MG63 (cell line): ENCODE results near the gene RAB6B. TPM values are rescaled to one million over a fixed set of nuclear protein-coding genes. Genes with fewer than 3 reads are reported as not detected.
"Not testable (repeated sequence)": the region's sequence is repeated elsewhere in the genome, so short reads cannot be mapped to it uniquely, and the experiment has no call there.

Experiments
- DNase-seq: peaks from one replicate; pipeline ENCODE4 v3.0.0-alpha.2; 2020
- H3K27me3 ChIP-seq: fragments of 250-450 bp; sonication (Bioruptor Pico); 2 replicates; pipeline ENCODE4 v1.5.1; 2020; ENCODE audit warnings: mild to moderate bottlenecking, moderate library complexity
- H3K36me3 ChIP-seq: fragments of 250-450 bp; sonication (Bioruptor Pico); 2 replicates; pipeline ENCODE4 v1.5.1; 2020; ENCODE audit warnings: mild to moderate bottlenecking, moderate library complexity
- H3K4me3 ChIP-seq: fragments of 250-450 bp; sonication (Bioruptor Pico); 2 replicates; pipeline ENCODE4 v1.5.1; 2020; ENCODE audit warnings: mild to moderate bottlenecking, moderate library complexity
- H3K9me3 ChIP-seq: fragments of 250-450 bp; sonication (Bioruptor Pico); 2 replicates; pipeline ENCODE4 v1.5.1; 2020; ENCODE audit warnings: mild to moderate bottlenecking, moderate library complexity
- total RNA-seq: library from RNA; depleted of rRNA; stranded (reverse); fragments of >200 nt; shearing (Covaris generic); gene quantifications from 2 replicates; pipeline ENCODE4 v1.2.3, GENCODE V29; 2014; ENCODE audit warnings: low replicate concordance

The RAB6B gene
- total RNA-seq, 1 experiment from 2014 or later = 4.0 TPM

DNA sequence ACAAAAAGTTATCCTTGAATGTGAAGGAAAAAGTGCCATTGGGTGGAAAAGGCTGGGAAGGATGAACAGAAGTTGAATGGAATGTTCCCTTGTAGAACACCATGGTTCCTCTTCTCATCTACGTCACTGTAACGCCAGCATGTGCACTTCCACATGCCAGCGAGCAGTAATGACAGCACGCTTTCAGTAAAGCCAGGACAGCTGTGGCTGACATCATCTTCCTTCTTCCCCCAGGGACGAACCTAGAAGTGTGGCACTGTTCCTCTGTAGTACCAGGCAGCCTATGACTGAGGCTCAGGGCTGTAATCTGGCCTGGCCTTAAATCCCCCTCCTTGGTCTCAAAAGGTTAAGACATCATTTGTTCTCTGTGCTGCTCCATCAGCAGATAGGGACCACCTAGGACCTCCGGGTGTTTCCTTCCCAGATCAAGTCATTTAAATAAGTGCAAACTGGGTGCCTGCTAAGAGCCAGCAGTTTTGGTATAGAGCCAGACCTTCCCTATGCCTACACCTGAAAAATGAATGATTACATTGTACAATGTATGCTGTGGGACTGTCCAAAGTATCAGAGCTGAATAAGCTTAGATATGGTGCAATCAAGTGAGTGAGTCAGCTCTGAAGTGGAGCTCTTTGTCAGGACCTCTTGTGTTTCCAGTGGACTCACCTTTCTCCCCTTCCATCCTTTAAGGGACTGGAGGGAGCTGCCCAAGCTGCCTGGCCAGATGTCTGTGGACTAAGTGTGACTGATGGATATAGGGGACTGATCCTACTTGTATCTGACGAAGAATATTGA, 95.7 kb downstream of the RAB6B start:
- Histone ChIP-seq H3K4me3 (no peak overlapping the region), H3K36me3 (no peaks in the 10 kb centered on the region), H3K9me3 (0 out of 2 replicates have a peak, but pooled peaks cover 4% of the 10 kb centered on the region), H3K27me3 (no peaks in the 10 kb centered on the region; the same call in 1 of the 2 replicates)
- no peak for DNase-seq

DNA sequence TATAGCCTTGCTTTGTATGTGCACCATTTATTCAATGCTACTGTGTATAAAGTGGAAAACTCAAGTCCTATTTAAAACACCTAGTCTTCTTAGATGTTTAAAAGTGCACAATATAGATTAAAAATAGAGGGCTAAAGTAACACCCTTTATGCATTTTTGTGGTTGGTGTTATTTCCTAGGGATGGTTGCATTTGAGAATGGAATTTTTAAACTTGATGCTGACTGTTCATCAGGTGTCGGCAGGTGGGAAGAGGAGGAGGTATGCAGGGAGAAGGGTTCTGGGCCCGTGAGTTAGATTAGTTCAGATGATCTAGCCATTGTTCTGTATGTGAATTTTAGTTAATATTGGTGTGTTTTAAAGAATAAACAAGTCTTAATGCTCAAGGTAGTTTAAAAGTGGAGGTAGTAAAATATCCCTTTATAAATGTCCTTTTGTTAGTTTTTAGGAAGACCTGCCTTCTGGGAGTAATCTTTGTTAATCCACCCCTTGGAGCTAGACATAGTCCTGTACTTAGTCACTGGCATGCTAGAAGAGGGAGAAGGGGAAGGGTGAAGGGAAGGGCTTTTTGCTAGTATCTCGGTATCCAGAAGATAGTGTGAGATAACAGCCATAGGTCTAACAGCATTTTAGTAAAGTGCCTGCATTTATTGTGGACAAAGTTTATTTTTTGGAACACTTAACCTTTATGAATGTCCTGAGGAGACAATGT, 98.1 kb downstream of the RAB6B start:
- no peaks in the 10 kb centered on the region; the same call in 1 of the 2 replicates for H3K27me3 ChIP-seq
- peaks cover 18% of the 10 kb centered on the region for H3K9me3 ChIP-seq
- H3K36me3 ChIP-seq = no peaks in the 10 kb centered on the region
- no peak for DNase-seq
- no peak overlapping the region for H3K4me3 ChIP-seq

DNA sequence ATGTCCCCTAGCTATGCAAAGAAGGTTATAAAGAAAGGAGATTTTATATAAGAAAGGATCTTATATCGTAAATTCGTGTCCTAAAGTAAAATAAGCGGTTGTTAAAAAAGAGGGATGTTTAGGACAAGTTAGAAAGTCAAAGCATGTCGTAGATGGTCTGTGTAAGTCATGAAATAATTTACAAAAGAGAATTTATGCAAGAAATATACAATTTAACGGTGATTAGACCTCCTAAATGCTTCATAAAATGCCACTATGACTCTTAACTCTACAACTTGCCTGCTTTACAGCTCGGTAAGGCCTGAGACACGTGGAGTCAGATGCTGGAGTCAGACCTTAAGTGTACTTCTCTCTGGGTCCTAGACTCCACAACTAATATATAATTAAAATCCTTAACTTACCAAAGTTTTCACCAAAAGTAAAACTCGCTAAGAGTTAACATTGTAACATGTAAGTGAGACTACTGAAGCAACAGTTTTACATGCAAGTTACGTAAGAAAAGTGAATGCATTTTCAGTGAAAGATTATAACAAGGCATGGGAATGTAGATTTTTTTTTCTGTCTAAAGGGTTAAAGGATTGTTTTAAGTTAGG, 103.4 kb downstream of the RAB6B start:
- no peak overlapping the region for H3K4me3 ChIP-seq
- H3K36me3 ChIP-seq = no peaks in the 10 kb centered on the region
- no peak for DNase-seq
- H3K27me3 ChIP-seq = no peaks in the 10 kb centered on the region
- peaks cover 39% of the 10 kb centered on the region for H3K9me3 ChIP-seq

GRCh38 chr3:133788024-133788423, 107.7 kb downstream of the RAB6B start:
- no peaks in the 10 kb centered on the region for H3K36me3 ChIP-seq
- peaks cover 26% of the 10 kb centered on the region for H3K9me3 ChIP-seq
- H3K4me3 ChIP-seq = no peak overlapping the region
- H3K27me3 ChIP-seq = no peaks in the 10 kb centered on the region; the same call in 1 of the 2 replicates
- DNase-seq = no peak

DNA sequence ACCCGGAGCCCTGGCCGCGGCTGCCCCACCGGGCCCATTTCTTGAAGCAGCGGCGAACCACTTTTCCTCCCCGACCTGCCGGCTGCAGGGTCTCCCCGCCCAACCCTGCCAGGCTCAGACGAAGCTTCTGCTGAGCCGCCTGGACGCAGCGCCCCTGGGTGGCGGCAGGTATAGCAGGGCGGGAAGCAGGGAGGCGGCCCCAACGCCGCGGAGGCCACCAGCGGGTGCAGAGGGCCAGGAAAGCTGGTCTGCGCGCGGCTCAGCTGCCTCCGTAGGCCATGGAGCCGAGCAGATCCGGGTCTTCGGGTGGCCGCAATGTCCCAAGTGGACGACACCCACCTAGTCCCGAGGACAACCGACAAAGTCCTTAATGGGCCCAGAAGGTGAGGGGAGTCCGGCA, 111.9 kb downstream of the RAB6B start:
- no peaks in the 10 kb centered on the region for H3K9me3 ChIP-seq
- H3K4me3 ChIP-seq = no peak overlapping the region
- H3K27me3 ChIP-seq = peaks cover 18% of the 10 kb centered on the region
- DNase-seq = no peak
- no peaks in the 10 kb centered on the region for H3K36me3 ChIP-seq

DNA sequence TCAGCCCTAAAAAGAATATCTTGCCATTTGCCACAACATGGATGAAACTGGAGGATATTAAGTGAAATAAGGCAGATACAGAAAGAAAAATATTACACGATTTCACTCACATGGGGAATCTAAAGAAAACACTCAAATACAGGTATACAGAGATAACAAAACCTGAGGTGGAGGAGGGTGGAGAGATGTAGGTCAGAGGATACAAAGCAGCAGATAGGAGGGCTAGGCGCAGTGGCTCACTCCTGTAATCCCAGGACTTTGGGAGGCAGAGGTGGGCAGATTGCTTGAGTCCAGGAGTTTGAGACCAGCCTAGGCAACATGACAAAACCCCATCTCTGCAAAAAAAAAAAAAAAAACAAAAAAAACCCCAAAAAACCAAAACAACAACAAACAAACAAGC, 113.2 kb downstream of the RAB6B start:
- Histone ChIP-seq H3K9me3 (no peaks in the 10 kb centered on the region), H3K4me3 (no peak overlapping the region), H3K27me3 (peaks cover 18% of the 10 kb centered on the region), H3K36me3 (no peaks in the 10 kb centered on the region)
- no peak for DNase-seq

- Histone ChIP-seq H3K4me3 (no peak overlapping the region), H3K36me3 (no peaks in the 10 kb centered on the region), H3K9me3 (no peaks in the 10 kb centered on the region), H3K27me3 (peaks cover 19% of the 10 kb centered on the region)
- DNase-seq = no peak
Measured at GRCh38 chr3:133781570-133781969, 114.1 kb downstream of the RAB6B start.

DNA sequence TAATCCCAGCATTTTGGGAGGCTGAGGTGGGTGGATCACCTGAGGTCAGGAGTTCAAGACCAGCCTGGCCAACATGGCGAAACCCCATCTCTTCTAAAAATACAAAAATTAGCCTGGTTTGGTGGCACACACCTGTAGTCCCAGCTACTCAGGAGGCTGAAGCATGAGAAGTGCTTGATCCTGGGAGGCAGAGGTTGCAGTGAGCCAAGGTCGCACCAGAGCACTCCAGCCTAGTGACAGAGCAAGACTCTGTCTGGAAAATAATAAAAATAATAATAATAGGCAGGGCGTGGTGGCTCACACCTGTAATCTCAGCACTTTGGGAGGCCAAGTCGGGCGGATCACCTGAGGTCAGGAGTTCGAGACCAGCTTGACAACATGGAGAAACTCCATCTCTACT, 114.9 kb downstream of the RAB6B start:
- peaks cover 19% of the 10 kb centered on the region for H3K27me3 ChIP-seq
- not testable (repeated sequence) for H3K9me3 ChIP-seq, H3K36me3 ChIP-seq, H3K4me3 ChIP-seq, DNase-seq

DNA sequence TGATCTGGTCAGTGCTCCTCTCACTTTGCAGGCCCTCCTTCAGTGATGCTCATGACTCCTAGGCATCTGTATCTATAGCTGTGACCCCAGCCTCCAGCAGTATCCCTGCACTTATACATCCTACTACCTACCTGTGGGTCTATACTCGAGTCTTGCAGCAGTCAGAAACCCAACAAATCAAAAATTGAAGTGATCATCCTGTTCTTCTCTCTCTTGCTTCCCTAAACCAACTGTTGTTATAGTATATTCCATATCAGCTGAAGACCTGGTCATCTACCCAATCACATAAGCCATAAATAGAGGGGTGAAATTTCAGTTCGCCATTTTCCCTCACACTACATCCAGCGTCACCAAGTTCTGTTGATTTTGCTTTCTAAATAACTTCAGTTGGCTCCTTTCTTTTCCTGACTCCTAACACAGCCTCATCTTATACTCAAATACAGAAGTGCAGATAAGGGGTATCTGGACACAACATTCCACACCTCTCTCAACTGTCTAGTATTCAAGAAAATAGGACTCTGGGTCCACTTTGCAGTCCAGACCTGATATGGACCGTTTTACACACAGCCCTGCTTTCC, 116.0 kb downstream of the RAB6B start:
- H3K36me3 ChIP-seq = no peaks in the 10 kb centered on the region
- no peaks in the 10 kb centered on the region for H3K9me3 ChIP-seq
- DNase-seq = no peak

DNA sequence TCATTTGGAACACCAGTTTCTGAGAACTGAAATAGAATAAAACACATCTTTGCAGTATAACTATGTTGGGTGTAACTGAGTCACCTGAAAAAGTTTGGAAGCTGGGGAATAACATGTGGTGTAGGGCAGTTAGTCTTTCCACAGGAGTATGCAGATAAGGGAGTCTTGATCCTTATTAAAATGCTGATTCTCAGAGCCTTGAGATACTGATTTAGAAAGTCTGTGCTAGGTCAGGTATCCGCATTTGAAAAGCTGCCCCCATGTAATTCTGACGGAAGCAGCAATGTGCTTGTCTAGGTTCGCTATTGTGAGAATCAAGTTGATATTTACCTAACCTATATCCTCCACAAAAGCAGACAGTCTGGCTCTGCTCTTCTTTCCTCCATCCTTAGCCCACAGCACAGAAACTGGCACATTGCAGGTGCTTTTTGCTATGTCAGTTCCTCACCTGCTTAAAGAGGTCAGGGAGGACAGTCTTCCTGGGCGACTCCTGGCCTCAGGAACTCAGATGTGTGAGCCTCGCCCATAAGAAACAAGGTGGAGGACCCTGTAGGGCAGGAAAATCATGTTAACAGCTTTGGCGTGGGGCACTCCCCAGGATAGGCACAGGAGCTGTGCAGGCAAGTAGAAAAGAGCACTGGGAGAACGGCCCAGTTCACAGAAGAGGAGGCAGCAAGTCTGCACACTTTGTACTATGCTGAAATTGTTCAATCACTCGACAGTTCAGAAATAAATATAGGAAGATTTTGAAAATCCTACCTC, 117.7 kb downstream of the RAB6B start:
- DNase-seq = no peak
- H3K4me3 ChIP-seq = no peak overlapping the region
- no peaks in the 10 kb centered on the region for H3K9me3 ChIP-seq
- no peaks in the 10 kb centered on the region for H3K36me3 ChIP-seq
- H3K27me3 ChIP-seq = peaks cover 19% of the 10 kb centered on the region

More for the DNA sequence above, 116.0 kb downstream of the RAB6B start:
- Histone ChIP-seq H3K4me3 (no peak overlapping the region), H3K27me3 (peaks cover 19% of the 10 kb centered on the region)

DNA sequence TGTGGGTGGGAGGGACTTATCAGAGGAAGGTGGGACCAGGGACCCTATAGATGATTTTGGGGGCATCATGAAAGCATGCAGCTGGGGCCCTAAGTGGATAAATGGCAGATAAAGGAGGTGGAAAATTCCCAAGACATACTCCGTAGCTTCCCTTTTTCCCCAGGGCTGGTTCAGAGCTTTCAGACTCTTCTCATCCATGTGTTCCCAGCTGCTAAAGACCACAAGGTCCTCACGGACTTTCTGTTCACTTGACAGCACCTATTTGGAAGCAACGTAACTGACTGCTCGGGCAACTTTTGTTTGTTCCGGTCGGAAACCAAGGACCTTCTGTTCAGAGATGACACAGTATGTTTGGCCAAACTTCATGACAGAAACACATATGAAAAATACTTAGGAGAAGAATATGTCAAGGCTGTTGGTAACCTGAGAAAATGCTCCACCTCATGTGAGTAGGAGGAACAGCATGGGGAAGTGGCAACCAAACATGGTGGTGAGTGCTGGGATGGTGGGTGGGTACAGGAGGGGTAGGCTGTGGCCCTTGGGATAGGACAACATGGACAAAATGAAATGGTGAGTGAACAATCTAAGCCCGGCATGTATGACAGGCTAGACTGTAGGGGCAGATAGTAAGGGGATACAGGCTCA, 118.8 kb downstream of the RAB6B start:
- no peak for DNase-seq
- H3K9me3 ChIP-seq = no peaks in the 10 kb centered on the region
- no peaks in the 10 kb centered on the region for H3K36me3 ChIP-seq
- no peak overlapping the region for H3K4me3 ChIP-seq
- peaks cover 19% of the 10 kb centered on the region for H3K27me3 ChIP-seq

- no peak overlapping the region for H3K4me3 ChIP-seq
Measured at GRCh38 chr3:133775835-133776234, 119.8 kb downstream of the RAB6B start.

DNA sequence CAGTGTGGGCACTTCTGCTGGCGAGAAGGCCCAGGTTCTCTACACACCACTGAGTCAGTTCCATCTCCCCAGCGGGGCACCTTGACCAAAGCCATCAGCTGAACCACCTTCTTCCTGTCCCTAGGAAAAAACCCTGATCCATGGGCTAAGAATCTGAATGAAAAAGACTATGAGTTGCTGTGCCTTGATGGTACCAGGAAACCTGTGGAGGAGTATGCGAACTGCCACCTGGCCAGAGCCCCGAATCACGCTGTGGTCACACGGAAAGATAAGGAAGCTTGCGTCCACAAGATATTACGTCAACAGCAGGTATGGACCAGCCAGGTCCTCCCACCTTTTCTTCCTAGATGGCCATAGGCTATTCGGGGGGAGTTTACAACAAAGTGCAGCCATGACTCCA, 120.4 kb downstream of the RAB6B start:
- no peak overlapping the region for H3K4me3 ChIP-seq
- H3K36me3 ChIP-seq = no peaks in the 10 kb centered on the region
- no peak for DNase-seq
- peaks cover 15% of the 10 kb centered on the region for H3K27me3 ChIP-seq
- H3K9me3 ChIP-seq = no peaks in the 10 kb centered on the region

More at GRCh38 chr3:133775835-133776234, 119.8 kb downstream of the RAB6B start:
- Histone ChIP-seq H3K9me3 (no peaks in the 10 kb centered on the region), H3K36me3 (no peaks in the 10 kb centered on the region), H3K27me3 (peaks cover 19% of the 10 kb centered on the region)
- no peak for DNase-seq
